Ureter (tissue), 1 donor: ENCODE results near the gene SPANXD. TPM values are rescaled to one million over a fixed set of nuclear protein-coding genes. Genes with fewer than 3 reads are reported as not detected.
"Not testable (repeated sequence)": the region's sequence is repeated elsewhere in the genome, so short reads cannot be mapped to it uniquely, and the experiment has no call there.

Experiments
- DNase-seq: peaks from one replicate; pipeline ENCODE4 v3.0.0-alpha.2; 2020; ENCODE audit warnings: low spot score
- total RNA-seq: library from RNA; stranded (reverse); gene quantifications from one replicate; pipeline ENCODE4 v1.2.4, GENCODE V29; 2023
- donor health status: DM: yes; HTN: yes; CAD: no.

Gene SPANXD
- total RNA-seq, result not detected

DNA sequence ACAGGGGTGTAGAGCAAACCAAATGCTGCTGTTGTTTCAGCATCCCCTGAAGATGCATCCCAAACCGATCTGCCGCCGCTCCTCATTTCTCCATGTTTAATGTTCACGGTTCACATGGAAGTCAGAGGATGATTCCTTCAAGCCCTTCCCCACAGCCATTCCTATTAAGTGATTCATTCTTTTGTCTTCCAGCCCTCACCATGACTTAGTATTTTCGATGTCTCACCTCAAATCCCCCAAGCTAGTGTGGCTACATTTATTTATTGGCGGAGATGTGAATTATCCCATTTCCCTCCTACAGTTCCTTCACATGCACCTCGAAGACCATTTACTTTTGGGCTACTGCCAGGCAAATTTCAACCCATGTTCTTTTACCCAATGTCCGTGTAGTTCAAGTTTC, at the start of gene SPANXD:
Gene SPANXD, minus strand, starts transcription at position 101 of the 400 bp plus-strand sequence. CDS start 334 bp downstream, outside the sequence.
- DNase-seq, result not testable (repeated sequence)

- no peak for DNase-seq
These were observed 44.1 kb upstream of the SPANXD start for GRCh38 chrX:141742666-141743065.

- no peak for DNase-seq
These were observed 38.1 kb upstream of the SPANXD start for GRCh38 chrX:141736656-141737055.

- no peak for DNase-seq
These were observed 34.8 kb upstream of the SPANXD start for GRCh38 chrX:141733371-141733770.

- DNase-seq, result no peak
These were observed 33.5 kb upstream of the SPANXD start for GRCh38 chrX:141732031-141732430.

DNA sequence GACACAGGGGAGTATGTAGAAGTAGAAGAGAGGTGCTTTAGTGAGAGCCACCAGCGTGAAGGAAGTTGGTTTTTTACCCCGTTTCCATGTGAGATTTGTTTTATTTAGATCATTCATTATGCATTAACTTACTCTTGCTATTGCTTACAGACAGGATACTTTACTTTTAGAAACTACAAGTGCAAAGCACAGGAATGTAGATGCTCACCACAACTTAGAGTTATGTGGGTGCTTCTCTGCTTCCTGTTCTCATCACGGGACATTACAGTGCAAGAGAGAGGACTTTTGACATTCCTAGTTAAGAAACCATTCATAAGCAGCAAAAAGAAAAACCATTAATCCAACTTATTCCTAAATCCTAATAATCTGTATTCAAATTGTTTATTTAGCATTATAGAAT, 25.6 kb upstream of the SPANXD start:
- no peak for DNase-seq

GRCh38 chrX:141714680-141715079, 16.1 kb upstream of the SPANXD start:
- DNase-seq, result no peak

GRCh38 chrX:141701072-141701471, 2.5 kb upstream of the SPANXD start:
- no peak for DNase-seq

DNA sequence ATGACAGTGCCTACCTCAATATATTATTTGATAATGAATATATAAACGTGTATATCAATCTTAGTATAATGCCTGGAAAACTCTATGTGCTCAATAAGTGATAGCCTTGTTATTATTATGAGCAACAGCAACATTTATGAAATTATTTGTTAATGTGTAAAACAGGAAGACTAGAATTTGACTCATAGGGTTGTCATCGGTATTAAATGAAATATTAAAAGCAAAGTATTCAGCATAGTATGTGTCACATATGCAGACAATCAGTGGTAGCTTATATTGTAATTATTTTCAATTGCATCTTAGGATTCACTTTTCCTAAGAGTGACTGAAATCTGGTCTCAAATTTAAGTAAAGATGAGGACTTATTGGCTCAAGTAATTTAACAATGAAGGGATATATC, 24.6 kb downstream of the SPANXD start:
- DNase-seq, result no peak

GRCh38 chrX:141669689-141670088, 28.9 kb downstream of the SPANXD start:
- no peak for DNase-seq

GRCh38 chrX:141668371-141668770, 30.2 kb downstream of the SPANXD start:
- DNase-seq, result no peak

GRCh38 chrX:141662781-141663180, 35.8 kb downstream of the SPANXD start:
- no peak for DNase-seq

GRCh38 chrX:141652286-141652685, 46.3 kb downstream of the SPANXD start:
- DNase-seq, result no peak

Other genes with a start within 250 kb of the SPANXD start
- not detected for gene SPANXA1, start 114.0 kb downstream of the SPANXD start, total RNA-seq
- not detected for gene SPANXA2, start 109.0 kb downstream of the SPANXD start, total RNA-seq
- not detected for gene MAGEC3, start 139.6 kb upstream of the SPANXD start, total RNA-seq
- not detected for gene MAGEC1, start 205.2 kb upstream of the SPANXD start, total RNA-seq